Thoracic aorta (tissue), 2 donors: ENCODE results near the gene NR2E1. TPM values are rescaled to one million over a fixed set of nuclear protein-coding genes. Genes with fewer than 3 reads are reported as not detected.

Experiments used
- ATAC-seq: fragments of 150-250 bp; one replicate; pipeline ENCODE4 v1.8.0; 2017; ENCODE audit warnings: low read depth; ENCODE audit not compliant: insufficient number of reproducible peaks, low FRiP score
- DNase-seq: peaks from one replicate; pipeline ENCODE4 v3.0.0-alpha.2; 2020; ENCODE audit warnings: low spot score
- H3K27ac ChIP-seq, 2 donors: fragments of 200-600 bp; sonication (generic); 1 replicate in 1 of 2; 2 replicates in 1 of 2; pipeline ENCODE4 v1.5.1; 2016; ENCODE audit warnings: mild to moderate bottlenecking in 2 of 2, moderate library complexity in 2 of 2
- H3K27me3 ChIP-seq: fragments of 200-600 bp; sonication (generic); replicated peaks from 2 replicates; pipeline ENCODE4 v1.6.0; 2016; ENCODE audit warnings: mild to moderate bottlenecking; ENCODE audit not compliant: insufficient read depth
- H3K36me3 ChIP-seq: fragments of 200-600 bp; sonication (generic); one replicate; pipeline ENCODE4 v1.5.1; 2016
- H3K4me1 ChIP-seq, 2 donors: fragments of 200-600 bp; sonication (generic); 1 replicate in 1 of 2; 2 replicates in 1 of 2; pipeline versions ENCODE4 v1.5.1 to v1.6.0; 2016; ENCODE audit warnings: low read depth in 2 of 2, mild to moderate bottlenecking in 1 of 2; ENCODE audit not compliant: control insufficient read depth in 1 of 2
- H3K4me3 ChIP-seq: fragments of 200-600 bp; sonication (generic); 2 replicates; pipeline ENCODE4 v1.5.1; 2016; ENCODE audit warnings: mild to moderate bottlenecking
- H3K9me3 ChIP-seq: fragments of 200-600 bp; sonication (generic); 2 replicates; pipeline ENCODE4 v1.5.1; 2016
- CTCF ChIP-seq: fragments of 200-600 bp; sonication (generic); IDR thresholded peaks from one replicate; pipeline ENCODE4 v1.5.1; 2019; ENCODE audit warnings: antibody characterized with exemption
- total RNA-seq, 2 donors: library from RNA; depleted of rRNA; stranded (reverse); fragments of >200 nt; gene quantifications; one replicate each; pipeline versions ENCODE4 v1.1.0 to v1.2.3, GENCODE V29; 2016

The NR2E1 gene
- total RNA-seq, 2 donors from 2014 or later: not detected

DNA sequence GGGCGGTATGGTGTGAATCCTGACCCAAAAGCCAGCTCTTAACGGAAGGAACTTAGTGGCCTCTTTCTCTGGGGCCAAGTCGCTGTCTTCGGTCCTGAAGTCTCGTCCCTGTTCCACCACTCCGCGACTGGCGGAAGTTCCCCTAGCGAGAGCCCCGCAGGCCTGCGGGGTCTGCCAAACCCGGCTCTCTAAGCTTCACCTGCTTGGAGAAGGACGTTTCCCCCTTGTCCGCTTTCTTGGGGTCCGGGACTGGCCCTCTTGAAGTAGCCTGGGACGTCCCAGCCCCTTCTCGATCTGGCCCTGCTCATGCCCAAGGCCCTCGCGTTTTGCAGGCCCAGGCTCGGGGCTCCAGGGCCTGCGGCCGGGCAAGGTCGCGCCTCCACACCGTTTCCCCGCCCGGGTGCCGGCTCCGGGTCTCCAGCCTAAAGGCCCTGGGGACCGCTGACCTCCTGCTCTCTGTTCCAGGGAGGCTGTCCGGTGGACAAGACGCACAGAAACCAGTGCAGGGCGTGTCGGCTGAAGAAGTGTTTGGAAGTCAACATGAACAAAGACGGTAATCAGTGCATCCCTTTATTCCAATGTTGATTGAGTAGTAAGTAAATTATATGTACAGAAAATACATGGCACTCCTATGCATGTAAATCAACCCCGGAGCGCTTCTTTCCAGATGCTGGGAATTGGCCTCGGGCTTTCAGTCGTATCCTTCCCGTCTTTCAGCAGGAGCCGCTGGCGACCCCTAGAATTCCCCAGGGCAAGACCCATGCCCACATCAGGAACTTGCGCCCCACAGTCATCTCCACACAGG, 8.8 kb downstream of the NR2E1 start:
- Histone ChIP-seq H3K4me1 (peaks cover 9 to 19% of the 10 kb centered on the region in 2 donors), H3K4me3 (peak overlapping the region; percentile 5), H3K27me3 (peaks cover 23% of the 10 kb centered on the region), H3K36me3 (no peaks in the 10 kb centered on the region), H3K27ac (no peak overlapping the region), H3K9me3 (no peaks in the 10 kb centered on the region)
- DNase-seq: no peak
- ATAC-seq: no peak
- no peak for TF ChIP-seq CTCF

GRCh38 chr6:108175176-108175591, 9.4 kb downstream of the NR2E1 start:
- DNase-seq (no peak), ATAC-seq (no peak)
- no peak for TF ChIP-seq CTCF
- Histone ChIP-seq H3K4me1 (peaks cover 9 to 19% of the 10 kb centered on the region in 2 donors), H3K4me3 (peak overlapping the region; percentile 25), H3K36me3 (no peaks in the 10 kb centered on the region), H3K9me3 (no peaks in the 10 kb centered on the region), H3K27ac (no peak overlapping the region), H3K27me3 (peaks cover 19% of the 10 kb centered on the region)

DNA sequence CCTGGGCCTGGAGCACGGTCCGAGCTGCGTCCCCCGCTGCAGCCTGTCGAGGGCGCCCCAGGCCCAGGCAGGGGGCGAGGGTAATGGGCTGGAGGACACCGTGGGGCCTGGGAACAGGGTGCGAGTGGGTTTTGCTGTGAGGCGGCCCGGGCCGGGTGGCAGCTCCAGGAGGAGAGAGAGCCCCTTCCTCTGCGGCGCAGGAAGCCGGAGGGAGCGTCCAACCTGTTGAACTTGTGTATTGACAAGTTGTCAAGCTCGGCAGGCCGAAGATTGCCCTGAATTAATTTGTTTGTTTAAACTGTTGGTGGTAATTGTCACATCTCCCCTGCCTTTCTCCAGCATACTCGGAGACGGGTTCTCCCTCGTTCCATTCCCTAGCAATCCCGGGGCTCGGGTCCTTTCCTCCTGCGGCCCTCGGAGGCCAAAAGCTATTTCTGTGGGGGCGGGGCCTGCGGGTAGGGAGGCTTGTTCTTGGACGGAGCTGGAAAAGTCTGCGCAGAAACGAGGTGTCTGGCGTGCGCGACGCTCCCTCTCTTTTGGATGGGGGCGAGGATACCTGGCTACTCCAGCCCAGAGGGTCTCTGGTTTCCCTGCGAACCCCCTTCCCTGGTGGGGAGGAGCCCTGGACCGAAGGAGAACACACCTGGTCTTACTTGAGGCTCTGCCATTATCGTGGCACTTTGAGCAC, 9.9 kb downstream of the NR2E1 start:
- Histone ChIP-seq H3K27ac (no peak overlapping the region), H3K4me1 (peaks cover 9 to 19% of the 10 kb centered on the region in 2 donors), H3K36me3 (no peaks in the 10 kb centered on the region), H3K4me3 (peak overlapping the region; percentile 25), H3K9me3 (no peaks in the 10 kb centered on the region), H3K27me3 (peaks cover 17% of the 10 kb centered on the region)
- no peak for ATAC-seq
- no peak for TF ChIP-seq CTCF
- no peak for DNase-seq

DNA sequence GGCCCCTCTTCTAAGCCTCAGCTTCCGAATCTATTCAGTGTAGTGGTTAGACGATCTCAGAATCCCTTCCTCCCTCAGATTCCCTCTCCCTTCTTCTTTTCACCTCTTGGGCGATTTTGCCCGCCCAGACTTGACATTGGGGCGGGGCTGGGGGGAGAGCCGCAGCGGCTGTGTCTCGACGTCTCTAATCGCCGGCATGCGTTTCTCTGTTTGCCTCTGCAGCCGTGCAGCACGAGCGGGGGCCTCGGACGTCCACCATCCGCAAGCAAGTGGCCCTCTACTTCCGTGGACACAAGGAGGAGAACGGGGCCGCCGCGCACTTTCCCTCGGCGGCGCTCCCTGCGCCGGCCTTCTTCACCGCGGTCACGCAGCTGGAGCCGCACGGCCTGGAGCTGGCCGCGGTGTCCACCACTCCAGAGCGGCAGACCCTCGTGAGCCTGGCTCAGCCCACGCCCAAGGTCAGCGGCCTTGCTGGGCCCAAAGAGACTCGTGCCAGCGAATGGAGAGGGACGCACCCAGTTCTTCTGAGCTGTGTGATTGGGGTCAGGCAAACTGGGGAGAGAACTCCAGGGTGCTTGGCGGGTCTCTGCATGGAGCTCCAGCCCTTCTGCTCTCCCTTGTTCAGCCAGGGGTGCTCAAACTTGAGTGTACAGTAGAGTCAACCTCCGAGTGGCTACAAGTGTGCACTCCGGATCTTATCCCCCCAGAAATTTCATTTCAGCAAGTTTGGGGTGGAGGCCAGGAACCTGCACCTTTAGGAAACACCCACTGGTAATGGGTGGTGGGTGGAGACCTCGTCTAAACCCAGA, 10.7 kb downstream of the NR2E1 start:
- ATAC-seq (no peak), DNase-seq (no peak)
- H3K36me3 ChIP-seq: no peaks in the 10 kb centered on the region
- H3K4me1 ChIP-seq: peaks cover 9 to 19% of the 10 kb centered on the region in 2 donors
- no peaks in the 10 kb centered on the region for H3K9me3 ChIP-seq
- peak overlapping the region; percentile 25 for H3K4me3 ChIP-seq
- H3K27ac ChIP-seq: no peak overlapping the region
- peaks cover 15% of the 10 kb centered on the region for H3K27me3 ChIP-seq
- no peak for TF ChIP-seq CTCF

DNA sequence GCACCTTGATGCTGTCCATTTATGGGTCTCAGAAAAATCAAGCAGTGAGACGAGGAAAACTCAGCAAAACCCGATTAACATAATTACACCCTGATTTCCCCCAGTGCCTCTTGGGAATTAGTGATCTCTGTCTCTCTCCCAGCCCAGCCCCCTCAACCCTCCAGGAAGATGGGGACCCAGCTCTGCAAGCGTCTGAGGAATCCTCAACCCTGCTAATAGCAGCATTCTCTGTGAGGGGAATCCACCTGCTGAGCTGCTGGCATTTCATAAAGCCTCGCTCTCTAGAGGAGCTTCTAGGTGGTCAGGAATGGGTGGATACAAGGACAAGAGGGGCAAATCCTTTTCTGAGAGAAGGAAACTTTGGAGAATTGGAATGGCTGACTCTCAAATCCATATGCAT, 13.9 kb downstream of the NR2E1 start:
- no peak for DNase-seq
- Histone ChIP-seq H3K36me3 (no peaks in the 10 kb centered on the region), H3K27ac (no peak overlapping the region), H3K27me3 (peaks cover 15% of the 10 kb centered on the region), H3K9me3 (no peaks in the 10 kb centered on the region), H3K4me3 (no peak overlapping the region), H3K4me1 (peaks cover 9 to 14% of the 10 kb centered on the region in 2 donors)
- TF ChIP-seq CTCF: no peak
- no peak for ATAC-seq
